GM19328 (cell line): Measurements from ENCODE around the gene KREMEN2.
"Not testable (repeated sequence)": the region's sequence is repeated elsewhere in the genome, so short reads cannot be mapped to it uniquely, and the experiment has no call there.

ENCODE experiments used
- ATAC-seq: cut with Tn5 transposase; IDR thresholded peaks from one replicate; pipeline ENCODE4 v1.9.1; 2021; ENCODE audit warnings: mild to moderate bottlenecking, moderate library complexity; ENCODE audit not compliant: unreplicated experiment

KREMEN2 gene

GRCh38 chr16:2963723-2964474 is at the start of gene KREMEN2:
KREMEN2 (plus strand) TSS chr16:2964275; CDS start chr16:2964521, 246 bp downstream.
- no peak for ATAC-seq

DNA sequence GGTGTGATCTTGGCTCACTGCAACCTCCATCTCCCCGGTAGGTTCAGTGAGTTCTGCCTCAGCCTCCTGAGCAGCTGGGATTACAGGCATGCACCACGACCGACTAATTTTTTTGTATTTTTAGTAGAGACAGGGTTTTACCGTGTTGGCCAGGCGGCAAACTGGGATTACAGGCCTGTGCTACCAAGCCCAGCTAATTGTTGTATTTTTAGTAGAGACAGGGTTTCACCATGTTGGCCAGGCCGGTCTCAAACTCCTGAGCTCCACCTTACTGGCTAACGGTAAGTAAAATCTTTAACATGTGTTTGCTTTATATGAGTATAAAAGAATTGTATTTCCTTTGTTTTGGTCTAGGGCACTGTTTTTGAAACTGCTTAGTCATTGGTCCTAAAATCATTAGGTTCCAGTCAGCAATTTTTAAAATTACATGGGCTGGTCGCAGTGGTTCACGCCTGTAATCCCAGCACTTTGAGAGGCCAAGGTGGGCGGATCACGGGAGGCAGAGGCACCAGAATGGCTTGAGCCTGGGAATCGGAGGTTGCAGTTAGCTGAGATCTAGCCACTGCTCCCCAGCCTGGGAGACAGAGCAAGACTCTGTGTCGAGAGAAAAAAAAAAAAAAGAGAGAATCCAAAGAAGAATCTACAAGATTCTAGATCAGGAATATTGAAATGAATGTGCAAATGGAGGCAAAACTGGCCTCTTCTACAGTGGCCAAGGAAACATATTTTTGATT is 48.7 kb upstream of the KREMEN2 start:
- ATAC-seq: no peak

DNA sequence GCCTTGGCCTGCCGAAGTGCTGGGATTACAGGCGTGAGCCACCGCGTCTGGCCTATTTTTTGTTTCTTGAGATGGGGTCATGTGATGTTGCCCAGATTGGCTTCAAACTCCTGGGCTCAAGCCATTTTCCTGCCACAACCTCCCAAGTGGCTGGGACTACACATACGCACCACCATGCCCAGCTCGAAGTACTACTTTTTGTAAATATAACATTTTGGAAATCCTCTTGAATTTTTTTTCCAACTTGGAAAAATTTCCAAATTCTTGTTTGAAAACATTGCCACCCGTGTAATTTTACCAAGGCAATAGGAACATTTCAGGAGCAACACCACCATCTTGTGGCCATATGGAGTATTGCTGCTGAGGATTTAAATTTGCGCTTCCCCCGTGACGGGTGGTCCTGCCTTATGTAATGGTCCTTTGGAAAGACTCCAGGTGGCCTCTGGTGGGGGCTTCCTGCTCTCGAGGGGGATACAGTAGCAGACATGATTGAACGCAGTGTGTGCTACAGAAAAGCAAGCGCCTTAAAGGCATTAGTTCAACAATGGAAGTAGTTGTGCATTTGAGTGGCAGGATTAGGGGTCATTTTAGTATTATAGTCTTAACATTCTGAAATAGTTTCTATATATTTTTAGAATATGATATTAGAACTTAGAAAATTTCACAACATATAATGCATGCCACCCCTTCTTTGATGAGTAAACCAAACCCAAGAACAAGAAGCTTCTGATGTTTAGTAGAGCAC is 44.4 kb upstream of the KREMEN2 start:
- ATAC-seq: no peak

DNA sequence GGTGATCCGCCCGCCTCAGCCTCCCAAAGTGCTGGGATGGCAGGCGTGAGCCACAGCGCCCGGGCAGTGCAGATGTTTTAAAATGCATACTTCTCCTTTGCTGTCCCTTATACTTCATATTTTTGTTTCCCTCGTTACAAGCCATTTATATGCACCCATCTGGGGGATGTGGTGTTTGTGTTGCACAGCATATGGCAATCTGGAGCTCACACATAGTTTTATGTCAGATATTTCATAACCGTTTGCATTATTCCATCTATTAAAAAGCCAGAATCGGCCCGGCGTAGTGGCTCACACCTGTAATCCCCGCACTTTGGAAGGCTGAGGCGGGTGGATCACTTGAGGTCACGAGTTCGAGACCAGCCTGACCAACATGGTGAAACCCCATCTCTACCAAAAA is 40.6 kb upstream of the KREMEN2 start:
- no peak for ATAC-seq

- no peak for ATAC-seq
Measured at GRCh38 chr16:2924901-2925755, 38.9 kb upstream of the KREMEN2 start.

DNA sequence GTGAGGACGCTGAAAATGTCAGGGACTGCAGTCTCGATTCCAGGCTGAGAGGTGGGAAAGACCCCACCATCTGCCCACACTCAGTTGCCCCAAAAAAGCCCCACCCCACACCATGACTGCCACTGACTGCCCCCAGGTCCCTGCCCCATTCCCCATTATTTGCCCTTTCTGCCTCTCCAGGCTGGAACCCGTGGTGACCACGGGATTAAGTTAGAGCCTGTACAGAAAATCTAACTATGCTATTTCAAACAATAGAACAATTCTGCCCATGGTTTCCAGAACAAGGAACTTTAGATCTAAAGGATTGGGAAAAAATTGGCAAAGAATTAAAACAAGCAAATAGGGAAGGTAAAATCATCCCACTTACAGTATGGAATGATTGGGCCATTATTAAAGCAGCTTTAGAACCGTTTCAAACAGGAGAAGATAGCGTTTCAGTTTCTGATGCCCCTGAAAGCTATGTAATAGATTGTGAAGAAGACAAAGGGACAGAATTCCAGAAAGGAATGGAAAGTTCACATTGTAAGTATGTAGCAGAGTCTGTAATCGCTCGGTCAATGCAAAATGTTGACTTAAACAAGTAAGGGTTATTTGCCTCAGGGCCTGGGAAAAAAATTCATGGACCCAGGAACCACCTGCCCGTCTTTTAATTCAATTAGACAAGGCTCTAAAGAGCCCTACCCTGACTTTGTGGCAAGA is 38.0 kb upstream of the KREMEN2 start:
- ATAC-seq: no peak

- ATAC-seq: no peak
Measured at GRCh38 chr16:2926650-2926999, 37.5 kb upstream of the KREMEN2 start.

- no peak for ATAC-seq
Measured at GRCh38 chr16:2927010-2927646, 36.9 kb upstream of the KREMEN2 start.

GRCh38 chr16:2928151-2928550 is 35.9 kb upstream of the KREMEN2 start:
- not testable (repeated sequence) for ATAC-seq

GRCh38 chr16:2928796-2929195 is 35.3 kb upstream of the KREMEN2 start:
- ATAC-seq: no peak

DNA sequence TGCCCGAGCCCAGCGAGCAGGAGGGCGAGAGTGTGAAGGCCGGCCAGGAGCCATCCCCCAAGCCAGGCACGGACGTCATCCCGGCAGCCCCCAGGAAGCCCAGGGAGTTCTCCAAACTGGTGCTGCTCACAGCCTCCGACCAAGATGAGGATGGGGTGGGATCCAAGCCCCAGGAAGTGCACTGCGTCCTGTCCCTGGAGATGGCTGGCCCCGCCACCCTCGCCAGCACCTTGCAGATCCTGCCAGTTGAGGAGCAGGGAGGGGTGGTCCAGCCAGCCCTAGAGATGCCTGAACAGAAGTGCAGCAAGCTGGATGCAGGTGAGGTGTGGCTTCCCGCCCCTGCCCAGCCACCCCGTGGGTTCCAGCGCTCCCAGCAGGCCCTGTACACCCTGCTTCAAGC is 34.4 kb upstream of the KREMEN2 start:
- no peak for ATAC-seq

DNA sequence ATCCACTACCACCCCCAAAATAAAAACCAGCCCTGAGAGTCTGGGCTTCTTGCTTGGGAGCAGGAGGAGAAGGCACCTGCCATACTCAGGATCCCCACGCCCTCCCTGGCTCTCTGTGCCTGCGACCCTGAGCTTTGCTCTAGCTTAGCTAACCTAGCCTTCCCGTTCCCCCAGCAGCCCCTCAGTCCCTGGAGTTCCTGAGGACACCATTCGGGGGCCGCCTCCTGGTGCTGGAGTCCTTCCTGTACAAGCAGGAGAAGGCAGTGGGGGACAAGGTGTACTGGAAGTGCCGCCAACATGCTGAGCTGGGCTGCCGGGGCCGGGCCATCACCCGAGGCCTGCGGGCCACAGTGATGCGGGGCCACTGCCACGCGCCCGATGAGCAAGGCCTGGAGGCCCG is 33.8 kb upstream of the KREMEN2 start:
- ATAC-seq: no peak

- ATAC-seq: not testable (repeated sequence)
Measured at GRCh38 chr16:2931231-2931914, 32.7 kb upstream of the KREMEN2 start.

GRCh38 chr16:2933136-2933535 is 30.9 kb upstream of the KREMEN2 start:
- no peak for ATAC-seq

DNA sequence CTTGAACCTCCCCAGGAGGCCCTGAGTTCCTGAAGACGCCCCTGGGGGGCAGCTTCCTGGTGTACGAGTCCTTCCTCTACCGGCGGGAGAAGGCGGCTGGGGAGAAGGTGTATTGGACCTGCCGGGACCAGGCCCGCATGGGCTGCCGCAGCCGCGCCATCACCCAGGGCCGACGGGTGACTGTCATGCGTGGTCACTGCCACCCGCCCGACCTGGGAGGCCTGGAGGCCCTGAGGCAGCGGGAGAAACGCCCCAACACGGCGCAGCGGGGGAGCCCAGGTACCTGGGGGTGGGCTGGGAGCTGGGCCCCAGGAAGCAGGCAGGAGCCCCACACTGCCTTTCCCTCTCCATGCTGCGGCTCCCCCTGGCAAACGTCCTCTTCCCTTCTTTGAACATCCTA is 30.4 kb upstream of the KREMEN2 start:
- no peak for ATAC-seq

GRCh38 chr16:2934450-2934849 is 29.6 kb upstream of the KREMEN2 start:
- ATAC-seq: no peak

DNA sequence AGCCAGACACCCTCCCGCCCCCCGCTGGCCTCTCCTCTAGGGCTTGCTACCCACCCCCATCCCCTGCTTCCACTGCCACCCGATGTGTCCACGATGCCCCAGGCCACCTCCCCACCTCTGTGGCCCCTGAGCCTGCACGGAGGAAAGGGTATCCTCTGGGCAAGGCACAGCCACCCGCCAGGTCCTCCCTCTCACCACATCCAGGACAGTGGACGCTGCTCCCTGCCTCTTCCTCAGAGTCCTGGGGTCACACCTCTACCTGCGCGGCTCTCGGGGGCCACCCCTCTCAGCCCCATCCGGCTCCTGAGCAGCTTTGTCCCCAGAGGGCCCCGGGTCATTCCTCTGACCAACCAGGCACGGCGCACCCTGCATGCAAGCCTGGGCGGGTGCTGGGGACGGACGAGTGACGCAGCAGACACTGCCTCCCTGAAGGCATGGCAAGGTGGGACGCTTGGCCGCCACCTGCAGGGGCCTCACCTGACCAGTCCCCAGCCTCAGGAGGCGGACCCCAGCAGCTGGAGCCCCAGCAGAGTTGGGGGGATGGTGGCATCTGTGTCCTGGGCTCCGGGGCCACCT is 27.6 kb upstream of the KREMEN2 start:
- no peak for ATAC-seq

GRCh38 chr16:2937170-2937569 is 26.9 kb upstream of the KREMEN2 start:
- no peak for ATAC-seq

DNA sequence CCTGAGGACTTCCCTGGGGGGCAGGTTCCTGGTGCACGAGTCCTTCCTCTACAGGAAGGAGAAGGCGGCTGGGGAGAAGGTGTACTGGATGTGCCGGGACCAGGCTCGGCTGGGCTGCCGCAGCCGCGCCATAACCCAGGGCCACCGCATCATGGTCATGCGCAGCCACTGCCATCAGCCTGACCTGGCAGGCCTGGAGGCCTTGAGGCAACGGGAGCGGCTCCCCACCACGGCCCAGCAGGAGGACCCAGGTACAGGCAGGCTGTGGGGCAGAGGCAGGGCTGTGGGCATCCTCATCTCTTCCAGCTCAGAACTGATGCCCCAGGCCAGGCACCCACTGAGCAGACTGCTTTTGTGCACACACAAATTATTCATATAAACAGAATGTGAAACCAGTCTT is 25.9 kb upstream of the KREMEN2 start:
- no peak for ATAC-seq
